GM12865 (cell line): ENCODE data around the gene NRM.

ENCODE experiments used
- DNase-seq: peaks from one replicate; pipeline ENCODE4 v3.0.0; 2010; ENCODE audit warnings: low read depth
- H3K4me3 ChIP-seq: 2 replicates; pipeline ENCODE4 v1.5.1; 2011; ENCODE audit warnings: mild to moderate bottlenecking, low read depth, low read length, control low read depth
- CTCF ChIP-seq: IDR thresholded peaks from 2 replicates; pipeline ENCODE4 v1.5.1; 2011; ENCODE audit warnings: low read length, control low read depth, low read depth, inconsistent platforms; ENCODE audit not compliant: insufficient read depth; ENCODE audit errors: missing control alignments

NRM gene

GRCh38 chr6:30707281-30707850 lies 16.6 kb upstream of the NRM start:
- TF ChIP-seq CTCF: no peak
- no peak overlapping the region for H3K4me3 ChIP-seq
- DNase-seq: no peak

- no peak for TF ChIP-seq CTCF
- H3K4me3 ChIP-seq: no peak overlapping the region
- no peak for DNase-seq
These were observed 14.8 kb upstream of the NRM start for GRCh38 chr6:30705620-30706019.

GRCh38 chr6:30703821-30704220 lies 13.0 kb upstream of the NRM start:
- no peak overlapping the region for H3K4me3 ChIP-seq
- TF ChIP-seq CTCF: no peak
- no peak for DNase-seq

GRCh38 chr6:30703011-30703410 lies 12.2 kb upstream of the NRM start:
- no peak for TF ChIP-seq CTCF
- no peak for DNase-seq
- H3K4me3 ChIP-seq: no peak overlapping the region

- no peak for TF ChIP-seq CTCF
- H3K4me3 ChIP-seq: no peak overlapping the region
- DNase-seq: no peak
These were observed 9.6 kb upstream of the NRM start for GRCh38 chr6:30700340-30700739.

- no peak overlapping the region for H3K4me3 ChIP-seq
- DNase-seq: no peak
- TF ChIP-seq CTCF: no peak
These were observed 5.6 kb upstream of the NRM start for GRCh38 chr6:30696432-30696831.

- H3K4me3 ChIP-seq: peak overlapping the region; percentile 96
- no peak for DNase-seq
- TF ChIP-seq CTCF: no peak
These were observed 544 bp upstream of the NRM start for GRCh38 chr6:30691208-30691847.
